Fibroblast of the conjunctiva (primary cell): ENCODE measurements around the gene LMF2.
A peak's percentile ranks its signal among the peaks of the same experiment; 100 is the strongest.

Experiments
- DNase-seq: peaks from one replicate; pipeline ENCODE4 v3.0.0-alpha.2; 2010; ENCODE audit warnings: low read depth

Gene LMF2

GRCh38 chr22:50503475-50504145 lies 3.9 kb downstream of the LMF2 start:
- no peak for DNase-seq

DNA sequence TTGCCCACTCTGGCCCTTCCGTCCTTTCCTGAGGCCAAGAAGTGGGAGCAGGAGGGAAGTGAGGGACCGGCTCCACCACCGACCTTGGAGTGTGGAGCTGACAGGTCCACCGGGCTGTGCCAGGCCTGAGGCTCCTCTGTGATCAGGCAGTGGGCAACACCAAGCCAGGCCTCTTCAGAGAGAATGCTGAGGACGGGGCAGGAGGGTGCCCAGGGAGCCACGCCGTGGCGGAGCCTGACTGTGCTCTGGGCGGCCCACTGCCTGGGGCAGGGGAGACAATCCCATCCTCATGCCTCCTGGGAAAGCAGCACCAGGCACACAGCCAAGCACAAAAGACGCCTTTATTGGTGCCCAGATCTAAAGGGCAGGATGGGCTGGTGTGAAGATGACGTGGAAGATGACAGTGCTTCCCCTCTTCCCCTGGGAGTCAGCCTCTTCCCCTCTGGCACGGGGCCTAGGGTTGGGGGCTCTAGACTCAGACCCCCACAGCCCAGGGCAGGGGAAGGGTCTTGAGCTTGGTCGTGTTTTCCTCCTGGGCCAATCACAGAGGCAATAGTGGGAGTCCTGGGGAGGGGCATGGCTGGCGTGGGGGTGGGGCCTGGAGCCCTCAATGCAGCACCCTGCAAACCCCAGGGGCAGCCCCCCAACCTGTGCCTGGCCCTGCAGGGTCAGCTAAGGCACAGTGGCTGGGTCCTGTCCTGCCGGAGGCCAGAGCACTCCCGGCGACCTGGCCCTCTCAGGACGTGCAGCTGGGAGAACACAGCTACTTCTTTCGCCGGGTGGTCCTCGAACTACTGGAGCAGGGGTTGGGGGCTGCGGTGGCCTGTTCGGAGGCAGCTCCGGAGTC lies 4.7 kb downstream of the LMF2 start:
- DNase-seq, result no peak

DNA sequence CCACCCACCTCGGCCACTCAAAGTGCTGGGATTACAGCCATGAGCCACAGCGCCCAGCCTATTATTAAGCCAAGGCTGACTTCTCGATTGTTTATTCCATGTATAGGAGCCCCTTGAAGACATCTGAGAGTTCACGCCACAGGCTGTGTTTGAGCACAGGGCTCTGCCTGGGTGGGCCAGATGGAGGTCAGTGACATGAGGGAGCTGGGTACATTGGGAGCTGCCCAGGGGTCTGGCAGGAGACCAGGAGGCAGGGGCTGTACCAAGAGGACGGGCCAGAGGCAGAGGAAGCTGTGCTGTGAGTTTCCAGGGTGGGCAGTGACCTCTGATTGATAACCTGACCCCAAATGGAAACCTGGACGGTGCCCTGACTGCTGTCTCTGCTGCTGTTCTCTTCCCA lies 5.4 kb downstream of the LMF2 start:
- no peak for DNase-seq

- DNase-seq, result no peak
These were observed 7.0 kb downstream of the LMF2 start for GRCh38 chr22:50500452-50500851.

DNA sequence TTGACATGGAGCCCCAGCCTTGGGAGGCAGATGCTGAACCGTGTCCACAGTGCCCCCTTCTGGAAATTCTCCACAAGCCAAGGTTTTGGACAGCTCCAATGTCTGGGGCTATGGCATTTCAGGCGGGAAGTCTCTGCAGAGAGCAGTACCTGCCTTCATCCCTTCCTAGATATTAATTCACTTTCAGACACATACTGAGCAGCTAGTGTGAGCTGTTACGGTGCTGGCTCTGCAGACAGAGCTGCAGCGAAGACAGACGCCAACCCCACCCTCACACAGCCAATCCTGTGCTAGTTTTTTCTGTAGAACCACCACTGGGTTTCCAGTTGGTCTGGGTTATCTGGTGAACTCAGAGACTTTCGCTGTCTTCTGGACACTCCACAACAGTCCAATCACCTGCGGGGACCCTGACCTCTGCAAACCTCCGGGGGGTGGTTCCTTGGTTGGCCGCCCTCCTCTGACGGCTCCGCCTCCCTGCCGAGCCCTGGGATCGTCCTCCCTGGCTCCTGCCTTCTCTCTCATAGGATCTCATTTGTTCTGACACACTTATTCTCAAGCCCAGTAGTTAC lies 9.1 kb downstream of the LMF2 start:
- peak; percentile 31 for DNase-seq

DNA sequence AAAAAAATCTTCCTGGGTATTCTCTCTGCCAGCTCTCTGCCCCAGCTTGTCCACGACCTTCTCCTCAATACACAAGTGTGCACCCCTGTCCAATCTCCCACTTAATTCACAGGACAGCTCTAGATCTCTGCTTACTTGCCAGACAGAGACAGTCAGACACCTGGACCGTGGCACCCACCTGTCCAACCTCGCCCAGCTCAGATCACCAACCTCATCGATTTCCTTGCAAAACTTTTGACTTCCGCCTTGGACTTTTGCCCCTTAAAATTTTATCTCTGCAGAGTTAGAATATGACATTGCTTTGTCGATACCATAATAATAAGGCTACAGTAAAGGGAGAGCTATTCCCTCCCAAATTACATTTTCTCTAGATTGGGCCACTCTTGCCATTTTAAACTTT lies 10.4 kb downstream of the LMF2 start:
- no peak for DNase-seq

- no peak for DNase-seq
These were observed 16.8 kb downstream of the LMF2 start for GRCh38 chr22:50490531-50491308.

DNA sequence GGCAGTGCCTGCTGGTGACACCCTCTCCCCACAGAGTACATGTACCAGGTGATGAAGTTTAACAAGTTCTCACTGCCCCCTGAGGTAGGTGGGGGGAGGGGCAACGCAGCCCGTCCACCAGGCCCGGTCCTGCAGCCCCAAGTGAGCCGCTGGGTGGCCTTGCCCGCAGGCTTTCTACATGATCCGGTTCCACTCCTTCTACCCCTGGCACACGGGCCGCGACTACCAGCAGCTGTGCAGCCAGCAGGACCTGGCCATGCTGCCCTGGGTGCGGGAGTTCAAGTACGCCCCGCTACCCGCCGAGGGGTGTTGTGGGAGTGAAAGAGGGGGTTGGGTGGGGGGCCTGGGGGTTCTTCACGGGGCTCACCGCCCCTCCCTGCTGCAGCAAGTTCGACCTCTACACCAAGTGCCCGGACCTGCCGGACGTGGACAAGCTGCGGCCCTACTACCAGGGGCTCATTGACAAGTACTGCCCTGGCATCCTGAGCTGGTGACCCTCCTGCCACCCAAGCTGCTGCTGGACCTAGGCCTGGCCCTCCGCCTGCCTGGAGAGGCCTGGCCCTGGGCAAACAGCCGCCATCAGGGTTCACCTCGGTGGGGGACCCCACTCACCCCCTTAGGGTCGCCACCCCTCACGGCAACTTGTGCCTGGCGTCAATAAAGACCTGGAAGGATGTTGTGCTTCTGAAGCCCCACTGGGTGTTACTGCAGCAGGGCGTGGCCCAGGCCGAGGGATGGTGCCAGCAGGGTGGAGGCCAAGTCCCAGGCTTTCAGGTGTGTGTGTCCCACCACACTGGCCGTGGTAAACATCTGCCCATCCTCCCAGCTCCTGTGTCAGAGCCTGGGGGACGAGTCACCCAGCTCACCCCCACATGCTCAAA lies 17.9 kb downstream of the LMF2 start:
- DNase-seq, result no peak

- DNase-seq, result no peak
These were observed 18.6 kb downstream of the LMF2 start for GRCh38 chr22:50488886-50489285.

- DNase-seq, result no peak
These were observed 19.4 kb downstream of the LMF2 start for GRCh38 chr22:50488006-50488677.

DNA sequence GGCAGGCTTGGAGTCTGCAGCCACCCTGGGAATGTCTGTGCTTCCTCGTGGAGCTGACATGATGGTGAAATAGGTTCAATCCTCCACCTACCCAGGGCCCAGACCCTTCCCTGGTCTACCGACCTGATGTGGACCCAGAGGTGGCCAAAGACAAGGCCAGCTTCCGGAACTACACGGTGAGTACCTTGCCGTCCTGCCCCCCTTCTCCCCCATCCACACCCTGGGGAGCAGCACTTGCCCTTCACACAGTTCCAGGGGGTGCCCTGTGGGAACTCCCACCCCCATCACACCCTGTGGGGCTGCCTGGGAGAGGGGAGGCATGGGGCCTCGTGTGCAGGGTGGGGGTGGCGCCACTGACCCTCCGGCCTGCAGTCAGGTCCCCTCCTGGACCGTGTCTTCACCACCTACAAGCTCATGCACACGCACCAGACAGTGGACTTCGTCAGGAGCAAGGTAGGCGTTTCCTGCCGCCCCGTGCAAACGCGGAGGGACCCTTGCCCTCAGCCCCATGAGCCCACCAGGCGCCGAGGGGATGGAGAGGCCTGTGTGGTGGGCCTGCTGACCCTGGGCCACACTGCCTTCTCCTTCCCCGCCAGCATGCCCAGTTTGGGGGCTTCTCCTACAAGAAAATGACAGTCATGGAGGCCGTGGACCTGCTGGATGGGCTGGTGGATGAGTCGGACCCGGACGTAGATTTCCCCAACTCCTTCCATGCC lies 20.1 kb downstream of the LMF2 start:
- no peak for DNase-seq

DNA sequence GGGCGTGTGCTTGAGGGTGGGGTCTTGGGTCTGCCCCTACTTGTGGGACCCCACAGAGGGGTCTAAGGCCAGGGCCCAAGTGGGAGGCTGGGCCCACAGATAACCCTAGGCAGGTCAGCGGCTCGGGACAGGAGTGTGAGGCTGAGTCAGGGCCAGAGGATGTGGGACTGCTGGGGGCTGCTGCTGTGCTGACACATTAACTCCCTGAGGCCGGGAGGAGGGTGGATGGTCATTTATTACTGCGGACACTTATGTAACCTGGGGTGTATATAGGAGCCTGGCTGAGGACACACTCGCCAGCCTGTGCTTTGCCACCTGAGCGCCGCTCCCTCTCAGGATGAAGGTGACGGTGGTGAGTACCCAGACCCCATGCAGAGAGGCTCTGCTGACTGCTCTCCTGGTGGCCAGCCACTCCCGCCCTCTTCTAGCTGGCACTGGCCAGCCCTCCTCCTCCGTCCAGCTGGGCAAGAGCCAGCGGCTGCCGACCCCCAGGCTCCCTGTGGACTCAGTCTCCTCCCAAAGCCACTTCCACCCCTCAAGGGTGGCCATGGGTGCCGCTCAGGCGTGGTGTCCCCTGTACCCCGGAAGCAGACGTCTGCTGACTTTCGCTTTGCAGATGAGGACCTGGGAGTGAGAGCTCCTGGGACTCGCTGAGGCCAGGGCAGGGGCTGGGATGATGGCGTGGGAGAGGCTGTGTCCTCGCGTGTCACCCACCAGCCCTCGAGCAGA lies 20.8 kb downstream of the LMF2 start, which contains the start of gene MIOX:
Gene MIOX, plus strand, starts transcription at position 299 of the 729 bp plus-strand sequence. Its CDS starts 39 bp downstream, at position 338.
- no peak for DNase-seq

DNA sequence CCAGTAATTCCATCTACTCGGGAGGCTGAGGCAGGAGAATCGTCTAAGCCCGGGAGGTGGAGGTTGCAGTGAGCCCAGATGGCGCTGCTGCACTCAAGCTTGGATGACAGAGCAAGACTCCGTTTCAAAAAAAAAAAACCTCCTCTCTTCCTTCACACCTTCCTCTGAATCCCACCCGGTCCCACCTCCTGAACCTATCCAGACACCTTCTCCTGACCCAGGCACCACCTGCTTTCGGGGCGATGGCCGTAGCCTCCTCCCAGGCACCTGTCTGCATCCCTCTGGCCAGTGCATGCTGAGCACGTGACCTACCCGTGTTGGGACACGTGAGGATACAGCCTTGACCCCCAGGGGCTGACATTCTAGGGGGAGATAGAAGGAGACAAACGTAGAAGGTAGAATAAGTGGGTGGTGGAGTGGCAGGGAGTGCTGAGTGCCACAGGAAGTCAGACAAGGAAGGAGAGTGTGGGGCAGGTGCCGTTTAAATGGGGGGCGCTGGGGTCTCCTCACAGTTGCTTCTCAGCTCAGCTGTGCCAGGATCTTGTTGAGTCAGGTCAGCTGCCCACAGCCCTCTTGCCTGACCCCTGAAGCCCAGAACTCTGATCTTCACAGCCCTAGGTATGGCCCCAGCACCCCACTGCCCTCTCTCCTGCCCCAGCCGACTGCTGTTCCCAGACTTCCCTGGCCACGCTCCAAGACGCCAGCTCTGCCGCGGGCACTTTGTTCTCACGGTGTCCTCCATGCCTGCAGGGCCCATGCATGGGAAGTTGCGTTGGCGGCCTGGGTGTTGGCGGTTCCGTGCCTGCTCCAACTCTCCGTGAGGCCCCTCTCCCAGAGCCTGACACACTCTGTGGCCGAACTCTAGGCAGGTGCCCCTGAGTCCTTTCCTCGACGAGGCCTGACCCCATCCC lies 22.0 kb downstream of the LMF2 start:
- no peak for DNase-seq

GRCh38 chr22:50483977-50484853 lies 23.3 kb downstream of the LMF2 start:
- no peak for DNase-seq

GRCh38 chr22:50483556-50483955 lies 23.9 kb downstream of the LMF2 start:
- no peak for DNase-seq

GRCh38 chr22:50483106-50483505 lies 24.4 kb downstream of the LMF2 start:
- no peak for DNase-seq
